PC-9 (cell line): Measurements from ENCODE around the gene CHKB. TPM values are rescaled to one million over a fixed set of nuclear protein-coding genes. Genes with fewer than 3 reads are reported as not detected.

Experiments used
- BruUV-seq: library from RNA; stranded (reverse); fragments of 400-500 nt; replicated peaks from 2 replicates; lab custom pipeline; 2021; lab: Mats Ljungman, UMichigan
- CTCF ChIA-PET: fragments of 300-600 bp; sonication (Branson Sonifier 250); formaldehyde crosslinking; loops from one replicate; lab custom pipeline; 2022; ENCODE audit warnings: antibody characterized with exemption; lab: Charles Lee
- POLR2A ChIA-PET: fragments of 300-600 bp; sonication (Branson Sonifier 250); formaldehyde crosslinking; loops from one replicate; lab custom pipeline; 2022; ENCODE audit warnings: antibody characterized with exemption; ENCODE audit not compliant: unreplicated experiment; lab: Charles Lee
- DNase-seq, 2 experiments: peaks; one replicate each; pipeline versions ENCODE4 v3.0.0 to v3.0.0-alpha.2; 2015 to 2022; ENCODE audit warnings: mixed read lengths in 1 of 2
- H2AFZ ChIP-seq: fragments of 200-600 bp; sonication (generic); 2 replicates; pipeline ENCODE4 v1.8.1; 2017; ENCODE audit warnings: antibody characterized with exemption
- H3F3A ChIP-seq: fragments of 200-600 bp; sonication (generic); 2 replicates; pipeline ENCODE4 v1.8.1; 2017; ENCODE audit warnings: antibody characterized with exemption, mild to moderate bottlenecking, low read depth; ENCODE audit not compliant: insufficient read depth
- H3K27ac ChIP-seq: fragments of 200-600 bp; sonication (generic); 2 replicates; pipeline ENCODE4 v1.6.1; 2016; ENCODE audit warnings: mixed run types
- H3K27me3 ChIP-seq: fragments of 200-600 bp; sonication (generic); 2 replicates; pipeline ENCODE4 v1.6.1; 2016; ENCODE audit warnings: low read depth, mixed run types; ENCODE audit not compliant: insufficient read depth
- H3K36me3 ChIP-seq: fragments of 200-600 bp; sonication (generic); 2 replicates; pipeline ENCODE4 v1.6.1; 2016; ENCODE audit warnings: low read depth, mixed run types
- H3K4me1 ChIP-seq: fragments of 200-600 bp; sonication (generic); replicated peaks from 2 replicates; pipeline ENCODE4 v1.6.1; 2016; ENCODE audit warnings: mixed run types; ENCODE audit not compliant: insufficient read depth
- H3K4me2 ChIP-seq: fragments of 200-600 bp; sonication (generic); 2 replicates; pipeline ENCODE4 v1.6.1; 2017; ENCODE audit warnings: mixed run types
- H3K4me3 ChIP-seq: fragments of 200-600 bp; sonication (generic); 2 replicates; pipeline ENCODE4 v1.6.1; 2016; ENCODE audit warnings: mixed run types
- H3K79me2 ChIP-seq: fragments of 200-600 bp; sonication (generic); 2 replicates; pipeline ENCODE4 v1.6.1; 2017; ENCODE audit warnings: low read depth, mixed run types
- H3K9me2 ChIP-seq: fragments of 200-600 bp; sonication (generic); 2 replicates; pipeline ENCODE4 v1.8.1; 2017; ENCODE audit warnings: mild to moderate bottlenecking; ENCODE audit not compliant: insufficient read depth
- H3K9me3 ChIP-seq: fragments of 200-600 bp; sonication (generic); 2 replicates; pipeline ENCODE4 v1.8.1; 2016; ENCODE audit warnings: low read depth; ENCODE audit not compliant: insufficient read depth
- H4K20me1 ChIP-seq: fragments of 200-600 bp; sonication (generic); 2 replicates; pipeline ENCODE4 v1.8.1; 2017; ENCODE audit not compliant: insufficient read depth
- CTCF ChIP-seq: fragments of 200-600 bp; sonication (generic); conservative IDR thresholded peaks from 2 replicates; pipeline ENCODE4 v1.6.1; 2017; ENCODE audit warnings: mixed run types, antibody characterized with exemption, mild to moderate bottlenecking, moderate library complexity
- EZH2 ChIP-seq: fragments of 200-600 bp; sonication (generic); IDR thresholded peaks from 2 replicates; pipeline ENCODE4 v1.8.0; 2017; ENCODE audit warnings: antibody characterized with exemption, low read depth
- intact Hi-C: fragments of 100-400 bp; cut with micrococcal nuclease; formaldehyde crosslinking; loops from one replicate; pipeline ENCODE4 v1.10.0; 2022; ENCODE audit not compliant: unreplicated experiment
- total RNA-seq: library from RNA; stranded (reverse); gene quantifications from 2 replicates; pipeline ENCODE4 v1.2.3, GENCODE V29; 2021

CHKB gene
- total RNA-seq, 1 experiment from 2014 or later = 60.0 TPM

GRCh38 chr22:50562523-50563412 lies 19.9 kb downstream of the CHKB start, which contains the start of gene SYCE3:
TSS of gene SYCE3 (minus strand) at chr22:50562919. CDS start at chr22:50556405, 6,514 bp downstream.
- no peaks in the 10 kb centered on the region for H3K27me3 ChIP-seq
- H3K36me3 ChIP-seq = no peaks in the 10 kb centered on the region
- no peaks in the 10 kb centered on the region for H3K79me2 ChIP-seq
- peak within 1 kb of the TSS; percentile 91 for H2AFZ ChIP-seq
- TSS peak; percentile 87 for BruUV-seq
- H3K9me2 ChIP-seq = no peaks in the 10 kb centered on the region
- peaks cover 17% of the 10 kb centered on the region for H3K4me1 ChIP-seq
- intact Hi-C loops = loop anchor here (1.0 to 2.0 kb wide), 2 partner anchors 20 to 32 kb away; partner anchors contain the start of genes CHKB and TYMP
- H3K4me2 ChIP-seq = peak within 1 kb of the TSS; percentile 83
- CTCF ChIA-PET = interaction anchor here (0.5 to 1.6 kb wide), 10 partner anchors 17 to 310 kb away, joined by 3 to 14 read pairs (median 4); partner anchors contain the start of genes KLHDC7B, LMF2, NCAPH2 and SCO2
- TF ChIP-seq CTCF (peak; percentile 98), EZH2 (no peak)
- no peaks in the 10 kb centered on the region for H3K9me3 ChIP-seq
- DNase-seq = peak; percentile 93 to 98
- no peaks in the 10 kb centered on the region for H4K20me1 ChIP-seq
- H3K4me3 ChIP-seq = peak within 1 kb of the TSS; percentile 70
- no peak within 1 kb of the TSS for H3K27ac ChIP-seq
- POLR2A ChIA-PET = interaction anchor here (0.6 to 1.1 kb wide), 5 partner anchors 12 to 626 kb away, joined by 3 to 18 read pairs (median 3); no protein-coding TSS in a partner anchor
- H3F3A ChIP-seq = peaks cover 21% of the 10 kb centered on the region; the same call in 1 of the 2 replicates

- Histone ChIP-seq H3K9me3 (no peaks in the 10 kb centered on the region), H3F3A (peaks cover 12% of the 10 kb centered on the region; the same call in 1 of the 2 replicates), H3K27ac (no peak overlapping the region), H2AFZ (no peak overlapping the region), H4K20me1 (no peaks in the 10 kb centered on the region), H3K9me2 (no peaks in the 10 kb centered on the region), H3K4me3 (no peak overlapping the region), H3K79me2 (no peaks in the 10 kb centered on the region), H3K4me2 (no peak overlapping the region), H3K27me3 (no peaks in the 10 kb centered on the region), H3K36me3 (no peaks in the 10 kb centered on the region), H3K4me1 (peaks cover 17% of the 10 kb centered on the region)
- TF ChIP-seq EZH2 (no peak), CTCF (no peak)
- intact Hi-C loops = loop anchor here (2.0 kb wide), 1 partner anchor 31 kb away; the partner anchor contains the start of gene TYMP
- CTCF ChIA-PET = no interaction called here
- DNase-seq = no peak
- POLR2A ChIA-PET = no interaction called here
- no TSS peak for BruUV-seq
These were observed 21.0 kb downstream of the CHKB start for GRCh38 chr22:50561401-50562358.

GRCh38 chr22:50560034-50560433 lies 22.6 kb downstream of the CHKB start:
- no peak for TF ChIP-seq CTCF
- TF ChIP-seq EZH2 = no peak
- H3K79me2 ChIP-seq = no peaks in the 10 kb centered on the region
- no peaks in the 10 kb centered on the region for H3K9me2 ChIP-seq
- peaks cover 17% of the 10 kb centered on the region for H3K4me1 ChIP-seq
- BruUV-seq = no TSS peak
- 0 out of 2 replicates have a peak, but pooled peaks cover 4% of the 10 kb centered on the region for H3F3A ChIP-seq
- no peak for DNase-seq
- CTCF ChIA-PET = no interaction called here
- H3K9me3 ChIP-seq = no peaks in the 10 kb centered on the region
- H3K36me3 ChIP-seq = no peaks in the 10 kb centered on the region
- POLR2A ChIA-PET = no interaction called here
- H4K20me1 ChIP-seq = no peaks in the 10 kb centered on the region
- no peaks in the 10 kb centered on the region for H3K27me3 ChIP-seq
- H2AFZ ChIP-seq = no peak overlapping the region
- no peak overlapping the region for H3K4me3 ChIP-seq
- no peak overlapping the region for H3K4me2 ChIP-seq
- H3K27ac ChIP-seq = no peak overlapping the region
- intact Hi-C loops = no loop called here
